Hair follicle dermal papilla cell (primary cell): ENCODE data around the gene NCK1. TPM values are rescaled to one million over a fixed set of nuclear protein-coding genes. Genes with fewer than 3 reads are reported as not detected.

Experiments
- total RNA-seq: library from RNA; depleted of rRNA; stranded (reverse); fragments of >200 nt; gene quantifications from 2 replicates; pipeline ENCODE4 v1.2.3, GENCODE V29; 2012

The NCK1 gene
- total RNA-seq: 47.0 and 48.4 TPM in 2 replicates

GRCh38 chr3:136861890-136862616 is at the start of gene NCK1:
TSS of gene NCK1 (plus strand) at chr3:136862208. CDS start at chr3:136928002, 65,794 bp downstream.

GRCh38 chr3:136818769-136819391 is 43.1 kb upstream of the NCK1 start, which contains the start of gene SLC35G2:
TSS of gene SLC35G2 (plus strand) at chr3:136819126. CDS start at chr3:136854461, 35,335 bp downstream.

GRCh38 chr3:136957751-136958288 is 95.8 kb downstream of the NCK1 start, which contains the start of gene IL20RB:
TSS of gene IL20RB (plus strand) at chr3:136957983. CDS start at chr3:136958114, 131 bp downstream.

Other genes with a start within 250 kb of the NCK1 start
- 49.5 and 58.1 TPM in 2 replicates for gene STAG1, start 109.8 kb upstream of the NCK1 start, total RNA-seq
- 9.8 and 14.4 TPM in 2 replicates for gene SLC35G2, start 43.1 kb upstream of the NCK1 start, total RNA-seq
- 15.1 and 31.3 TPM in 2 replicates for gene IL20RB, start 95.8 kb downstream of the NCK1 start, total RNA-seq